AG04450 (cell line): ENCODE results near the gene C1orf50. TPM values are rescaled to one million over a fixed set of nuclear protein-coding genes. Genes with fewer than 3 reads are reported as not detected.

Experiments
- CTCF ChIA-PET: fragments of 300-600, 350-600 bp; formaldehyde crosslinking; extraction: SDS; loops from one replicate; lab custom pipeline; 2022; ENCODE audit warnings: antibody characterized with exemption, inconsistent platforms; lab: Charles Lee
- POLR2A ChIA-PET: fragments of 350-600 bp; formaldehyde crosslinking; extraction: SDS; loops from one replicate; lab custom pipeline; 2021; ENCODE audit warnings: antibody characterized with exemption, inconsistent platforms; lab: Yijun Ruan, JAX
- DNase-seq: peaks from one replicate; pipeline ENCODE4 v3.0.0-alpha.2; 2011; ENCODE audit warnings: low read depth, low spot score
- H3K27ac ChIP-seq: one replicate; pipeline ENCODE4 v1.5.1; 2012; ENCODE audit warnings: low read depth, low read length, control low read depth
- H3K27me3 ChIP-seq: one replicate; pipeline ENCODE4 v1.6.0; 2012; ENCODE audit warnings: low read length; ENCODE audit not compliant: control insufficient read depth, insufficient read depth
- H3K4me3 ChIP-seq: 2 replicates; pipeline ENCODE4 v1.5.1; 2011; ENCODE audit warnings: mild to moderate bottlenecking, low read depth, low read length, control low read depth
- H3K9me3 ChIP-seq: 2 replicates; pipeline ENCODE4 v1.5.1; 2012; ENCODE audit warnings: low read length; ENCODE audit not compliant: control insufficient read depth, insufficient read depth
- polyA plus RNA-seq: library from polyadenylated mRNA; depleted of rRNA; stranded (reverse); fragments of >200 nt; gene quantifications from 2 replicates; pipeline ENCODE4 v1.2.3, GENCODE V29; 2011
- TF ChIP-seq, protein P1 (sequence below): IDR thresholded peaks from 2 replicates; pipeline ENCODE4 v1.5.1; 2011; ENCODE audit warnings: low read depth, low read length, control low read depth, inconsistent platforms

The C1orf50 gene
- polyA plus RNA-seq, 1 experiment, result 6.4 TPM

DNA sequence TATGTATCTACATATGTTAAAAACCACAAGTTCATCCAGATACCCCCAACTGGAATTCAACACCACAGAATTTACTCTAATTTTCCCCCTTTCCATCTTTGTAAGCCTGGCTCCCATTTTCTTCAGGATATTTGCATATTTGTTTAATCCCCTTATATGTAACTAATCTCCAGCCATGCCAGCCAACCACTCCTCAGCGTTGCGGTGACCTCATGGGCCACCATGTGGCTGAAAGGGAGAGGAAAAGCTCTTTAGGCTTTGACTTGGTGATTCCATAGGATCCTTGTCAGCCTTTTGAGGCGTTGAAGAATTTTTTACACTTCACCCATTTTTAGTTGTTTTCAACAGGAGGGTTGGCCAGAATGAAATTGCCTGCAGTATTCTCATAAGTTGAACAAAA lies 37.0 kb upstream of the C1orf50 start:
- Histone ChIP-seq H3K27me3 (peaks cover 3% of the 10 kb centered on the region), H3K4me3 (no peak overlapping the region), H3K9me3 (no peaks in the 10 kb centered on the region), H3K27ac (no peak overlapping the region)
- TF ChIP-seq, protein P1, sequence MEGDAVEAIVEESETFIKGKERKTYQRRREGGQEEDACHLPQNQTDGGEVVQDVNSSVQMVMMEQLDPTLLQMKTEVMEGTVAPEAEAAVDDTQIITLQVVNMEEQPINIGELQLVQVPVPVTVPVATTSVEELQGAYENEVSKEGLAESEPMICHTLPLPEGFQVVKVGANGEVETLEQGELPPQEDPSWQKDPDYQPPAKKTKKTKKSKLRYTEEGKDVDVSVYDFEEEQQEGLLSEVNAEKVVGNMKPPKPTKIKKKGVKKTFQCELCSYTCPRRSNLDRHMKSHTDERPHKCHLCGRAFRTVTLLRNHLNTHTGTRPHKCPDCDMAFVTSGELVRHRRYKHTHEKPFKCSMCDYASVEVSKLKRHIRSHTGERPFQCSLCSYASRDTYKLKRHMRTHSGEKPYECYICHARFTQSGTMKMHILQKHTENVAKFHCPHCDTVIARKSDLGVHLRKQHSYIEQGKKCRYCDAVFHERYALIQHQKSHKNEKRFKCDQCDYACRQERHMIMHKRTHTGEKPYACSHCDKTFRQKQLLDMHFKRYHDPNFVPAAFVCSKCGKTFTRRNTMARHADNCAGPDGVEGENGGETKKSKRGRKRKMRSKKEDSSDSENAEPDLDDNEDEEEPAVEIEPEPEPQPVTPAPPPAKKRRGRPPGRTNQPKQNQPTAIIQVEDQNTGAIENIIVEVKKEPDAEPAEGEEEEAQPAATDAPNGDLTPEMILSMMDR, result no peak
- POLR2A ChIA-PET, result no interaction called here
- DNase-seq, result no peak
- CTCF ChIA-PET, result no interaction called here

DNA sequence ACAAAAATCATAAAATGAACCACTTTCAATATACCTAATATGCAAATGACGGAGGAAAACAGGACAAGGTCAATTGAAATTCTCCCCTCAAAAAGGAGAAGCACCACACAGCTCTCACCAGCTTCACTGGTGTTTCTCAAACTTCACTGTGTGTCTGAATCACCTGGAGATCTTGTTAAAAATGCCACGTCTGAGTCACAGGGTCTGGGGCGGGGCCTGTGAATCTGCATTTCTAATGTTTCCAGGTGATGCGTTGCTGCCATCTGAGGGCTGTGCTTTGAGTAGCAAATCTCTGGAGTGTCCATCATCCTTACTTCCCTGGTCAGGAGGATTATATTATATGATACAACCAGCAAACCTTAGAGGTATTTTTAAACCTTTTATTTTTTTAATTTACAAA lies 36.1 kb upstream of the C1orf50 start:
- Histone ChIP-seq H3K27me3 (peaks cover 3% of the 10 kb centered on the region), H3K27ac (no peak overlapping the region), H3K4me3 (no peak overlapping the region), H3K9me3 (no peaks in the 10 kb centered on the region)
- DNase-seq, result no peak
- CTCF ChIA-PET, result no interaction called here
- TF ChIP-seq, protein P1, result no peak
- POLR2A ChIA-PET, result no interaction called here

DNA sequence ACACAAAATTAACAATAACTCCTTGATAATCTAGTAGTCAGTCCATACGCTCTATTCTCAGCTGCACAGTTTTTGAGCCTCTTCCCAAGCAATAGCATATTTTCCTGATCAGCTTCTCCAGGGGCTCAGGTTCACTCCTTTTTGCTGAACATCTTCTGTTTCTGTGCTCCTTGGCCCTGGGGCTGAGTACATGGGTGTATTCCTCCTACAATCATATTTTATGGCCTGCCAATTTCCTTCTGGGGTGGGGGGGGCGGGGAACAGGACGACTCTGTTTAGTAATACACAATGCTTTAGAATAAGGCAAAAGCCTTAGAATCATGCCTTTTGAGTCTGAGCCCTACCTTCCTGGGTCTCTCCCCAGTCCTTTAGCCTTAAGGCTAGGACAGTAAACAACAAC lies 35.5 kb upstream of the C1orf50 start:
- Histone ChIP-seq H3K9me3 (no peaks in the 10 kb centered on the region; the same call in 1 of the 2 replicates), H3K27me3 (peaks cover 3% of the 10 kb centered on the region), H3K4me3 (no peak overlapping the region), H3K27ac (no peak overlapping the region)
- TF ChIP-seq, protein P1, result no peak
- ChIA-PET CTCF (interaction anchor here (0.6 kb wide), 1 partner anchor 148 kb away, joined by 3 read pairs; no protein-coding TSS in a partner anchor), POLR2A (interaction anchor here (1.0 kb wide), 1 partner anchor 14 kb away, joined by 4 read pairs; no protein-coding TSS in a partner anchor)
- DNase-seq, result no peak

DNA sequence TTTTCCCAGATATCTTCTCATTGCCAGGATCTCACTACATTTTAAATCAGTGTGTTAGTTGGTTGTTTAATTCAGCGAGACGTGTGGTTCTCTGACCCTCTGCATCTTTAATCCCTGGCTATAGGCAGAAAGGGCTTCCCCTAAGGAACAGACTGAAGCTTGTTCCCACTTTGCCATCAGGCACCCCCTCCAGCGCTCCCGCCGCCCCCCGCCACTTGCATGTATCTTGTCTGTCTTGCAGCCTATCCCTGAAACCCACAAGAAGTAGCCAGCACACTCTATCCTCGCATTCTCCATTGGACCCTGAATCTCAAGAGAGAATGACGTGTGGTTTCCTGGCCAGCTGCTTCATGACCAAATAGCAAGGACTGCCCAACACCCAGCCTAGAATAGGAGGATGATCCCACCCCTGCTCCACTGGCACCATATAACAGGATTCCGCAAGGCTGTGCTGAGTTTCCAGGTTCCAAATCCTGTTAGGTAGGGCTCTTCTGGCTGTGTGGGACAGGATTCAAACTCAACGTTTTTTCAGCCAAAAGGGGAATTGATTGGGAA lies 34.8 kb upstream of the C1orf50 start:
- TF ChIP-seq, protein P1, result no peak
- POLR2A ChIA-PET, result interaction anchor here (1.0 kb wide), 1 partner anchor 13 kb away, joined by 4 read pairs; no protein-coding TSS in a partner anchor
- no peaks in the 10 kb centered on the region; the same call in 1 of the 2 replicates for H3K9me3 ChIP-seq
- CTCF ChIA-PET, result interaction anchor here (0.6 kb wide), 1 partner anchor 148 kb away, joined by 3 read pairs; no protein-coding TSS in a partner anchor
- peaks cover 3% of the 10 kb centered on the region for H3K27me3 ChIP-seq
- no peak overlapping the region for H3K27ac ChIP-seq
- H3K4me3 ChIP-seq, result no peak overlapping the region
- no peak for DNase-seq

DNA sequence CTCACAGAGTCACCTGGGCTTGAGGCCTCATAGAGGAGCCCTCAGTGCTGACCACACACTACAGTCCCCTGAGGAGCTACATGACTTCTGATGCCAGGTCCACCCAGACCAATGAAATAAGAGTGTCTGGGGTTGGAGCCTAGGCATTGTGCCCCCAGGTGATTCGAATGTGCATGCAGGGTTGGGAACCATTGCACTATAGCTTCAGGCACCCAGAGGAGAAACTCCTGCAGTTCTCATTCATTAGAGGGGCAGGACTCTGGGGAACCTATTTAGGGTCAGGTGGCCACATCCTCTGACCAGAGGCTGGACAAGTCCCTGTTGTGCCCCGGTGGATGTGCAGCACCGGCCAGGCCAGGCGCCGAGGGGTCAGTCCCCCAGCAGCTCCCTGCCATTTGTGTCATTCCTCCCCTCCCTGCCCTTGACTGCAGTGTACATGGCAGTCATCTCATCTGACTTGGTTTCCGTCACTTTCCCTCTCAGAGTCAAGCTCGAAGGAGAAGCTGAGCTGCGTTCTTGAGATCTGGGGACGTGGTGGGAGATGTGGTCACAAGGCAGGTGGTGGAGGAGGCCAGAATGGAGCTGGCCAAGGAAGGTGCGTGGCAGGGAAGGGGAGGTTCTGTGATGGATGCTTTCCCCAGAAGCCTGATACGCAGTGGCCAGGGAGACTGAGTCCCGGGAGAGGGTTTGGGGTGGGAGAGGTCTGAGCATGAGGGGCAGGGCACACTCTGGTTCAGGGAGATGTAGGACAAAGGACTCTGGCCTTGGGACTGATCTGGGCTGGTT lies 33.4 kb upstream of the C1orf50 start:
- ChIA-PET POLR2A (no interaction called here), CTCF (interaction anchor here (0.7 kb wide), 1 partner anchor 32 kb away, joined by 3 read pairs; no protein-coding TSS in a partner anchor)
- H3K27me3 ChIP-seq, result peaks cover 3% of the 10 kb centered on the region
- no peak overlapping the region for H3K4me3 ChIP-seq
- DNase-seq, result no peak
- H3K9me3 ChIP-seq, result no peaks in the 10 kb centered on the region; the same call in 1 of the 2 replicates
- no peak overlapping the region for H3K27ac ChIP-seq
- TF ChIP-seq, protein P1, result no peak
